ENCODE data around the gene ADGRG2.

ADGRG2 gene

DNA sequence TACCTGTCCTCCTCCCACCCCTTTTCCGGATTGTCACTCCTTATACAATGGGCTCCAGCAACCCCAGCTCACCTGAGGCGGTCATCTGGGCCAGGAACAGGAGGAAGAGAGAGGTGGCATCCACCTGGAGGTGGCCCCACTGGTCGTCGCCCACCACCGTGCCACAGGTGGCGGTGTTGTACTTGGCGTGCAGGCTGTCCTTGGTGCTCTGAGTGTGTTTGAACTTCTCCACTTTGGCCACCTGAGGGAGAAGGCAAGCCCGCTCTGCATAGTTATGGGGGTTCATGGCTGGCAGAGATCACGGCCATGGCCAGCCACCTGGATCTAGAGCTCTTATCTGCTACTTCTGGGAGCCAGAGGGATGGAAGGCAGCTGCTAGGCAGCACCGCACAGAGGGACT is 171.2 kb downstream of the ADGRG2 start:
- no peak for DNase-seq (ENCODE audit: low read depth in 2 of 2)

DNA sequence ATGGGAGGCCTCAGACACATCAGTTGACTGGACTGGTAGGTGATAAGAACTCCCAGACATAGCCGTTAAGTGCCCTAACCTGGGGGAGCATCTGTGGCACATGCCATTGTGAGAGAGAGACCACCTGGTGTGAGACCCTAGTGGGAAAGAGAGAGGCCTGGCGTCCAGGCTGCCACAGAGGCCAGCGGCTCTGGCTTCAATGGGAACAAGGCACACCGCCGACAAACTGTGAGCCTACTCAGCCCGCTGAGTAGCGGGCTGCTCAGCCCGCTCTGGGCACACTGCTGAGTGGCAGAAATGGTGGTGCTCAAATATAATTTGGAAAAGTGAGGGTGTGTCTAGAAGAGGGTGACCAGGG is 172.3 kb downstream of the ADGRG2 start:
- DNase-seq (ENCODE audit: low read depth in 2 of 2): no peak

DNA sequence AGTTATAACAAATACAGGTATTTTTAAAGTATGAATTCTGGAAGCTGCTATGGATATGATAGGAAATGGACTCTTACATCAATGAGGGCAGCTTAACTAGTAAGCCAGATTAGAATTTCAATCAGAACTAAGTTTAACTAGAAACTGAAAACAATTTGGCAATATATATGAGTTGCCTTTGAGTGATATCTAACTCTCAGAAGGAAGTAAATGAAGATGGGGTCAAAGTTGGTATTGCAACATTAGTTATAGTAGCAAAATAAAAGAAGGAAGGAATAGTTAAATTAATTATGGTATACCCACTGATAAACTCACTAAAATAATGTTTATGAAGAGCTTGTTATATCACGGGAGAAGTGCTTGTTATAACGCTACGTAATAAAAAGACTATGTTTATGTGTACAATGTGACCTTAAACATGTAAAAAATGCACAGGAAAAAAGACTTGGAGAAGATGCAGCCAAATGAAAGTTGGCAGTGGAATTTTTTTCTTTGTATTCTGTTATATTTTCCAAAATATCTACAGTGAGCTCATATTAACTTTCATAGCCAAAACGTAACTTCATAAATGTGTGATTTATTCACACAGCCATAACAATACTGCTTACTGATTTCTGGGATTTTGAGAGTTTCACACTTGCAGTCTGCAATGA is 172.9 kb downstream of the ADGRG2 start:
- DNase-seq (ENCODE audit: low read depth in 2 of 2): no peak

DNA sequence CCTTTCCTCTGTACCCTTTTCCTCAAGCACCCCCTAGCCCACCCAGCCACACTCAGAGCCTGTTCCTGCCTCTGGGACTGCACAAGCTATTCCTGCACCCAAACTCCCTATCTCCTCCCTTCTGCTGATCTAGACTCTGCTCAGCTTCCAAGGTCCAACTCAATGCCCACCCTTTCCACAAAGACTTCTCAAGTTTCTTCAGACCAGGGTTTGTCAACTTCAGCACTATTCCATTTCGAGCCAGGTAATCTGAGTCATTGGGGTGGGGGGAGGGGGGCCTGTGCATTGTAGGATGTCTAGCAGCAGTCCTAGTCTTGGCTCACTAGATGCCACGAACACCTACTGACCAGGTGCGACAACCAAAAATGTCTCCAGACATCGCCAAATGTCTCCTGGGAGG is 175.7 kb downstream of the ADGRG2 start:
- DNase-seq (ENCODE audit: low read depth in 2 of 2): no peak

DNA sequence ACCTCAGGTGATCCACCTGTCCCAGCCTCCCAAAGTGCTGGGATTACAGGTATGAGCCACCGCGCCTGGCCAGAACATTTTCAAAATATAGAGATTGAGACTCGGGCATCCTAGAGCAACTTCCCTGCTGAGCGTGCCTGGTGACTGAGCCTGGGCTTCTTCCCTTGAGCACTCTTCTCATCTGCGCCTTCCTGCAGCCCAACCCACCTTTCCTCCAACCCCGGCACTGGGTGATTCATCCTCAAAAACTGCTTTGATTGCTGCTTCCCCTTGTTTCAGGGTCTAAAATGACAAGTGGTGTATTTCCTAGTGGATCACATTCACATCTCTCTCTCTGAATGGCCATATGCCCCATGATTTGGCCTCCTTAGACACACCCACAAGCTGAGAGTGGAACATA is 176.1 kb downstream of the ADGRG2 start:
- DNase-seq (ENCODE audit: low read depth in 2 of 2): no peak

DNA sequence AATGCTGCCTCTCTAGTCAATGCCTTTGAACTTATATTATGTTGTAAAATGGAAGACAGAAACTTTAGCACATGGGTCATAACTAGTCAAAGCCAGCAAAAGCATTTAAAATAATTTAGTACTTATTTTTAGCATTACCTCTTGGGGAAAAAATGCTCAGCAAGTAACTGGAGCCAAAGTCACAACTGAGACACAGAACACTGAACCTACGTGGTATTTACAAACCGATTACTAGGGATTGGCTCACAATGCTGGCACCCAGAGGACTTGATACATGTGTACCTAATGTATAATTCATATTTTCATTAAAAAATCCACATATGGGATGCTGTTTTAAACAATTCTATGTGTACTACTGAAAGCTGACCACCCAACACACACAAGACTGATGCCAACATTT is 176.8 kb downstream of the ADGRG2 start:
- DNase-seq (ENCODE audit: low read depth in 2 of 2): no peak

DNA sequence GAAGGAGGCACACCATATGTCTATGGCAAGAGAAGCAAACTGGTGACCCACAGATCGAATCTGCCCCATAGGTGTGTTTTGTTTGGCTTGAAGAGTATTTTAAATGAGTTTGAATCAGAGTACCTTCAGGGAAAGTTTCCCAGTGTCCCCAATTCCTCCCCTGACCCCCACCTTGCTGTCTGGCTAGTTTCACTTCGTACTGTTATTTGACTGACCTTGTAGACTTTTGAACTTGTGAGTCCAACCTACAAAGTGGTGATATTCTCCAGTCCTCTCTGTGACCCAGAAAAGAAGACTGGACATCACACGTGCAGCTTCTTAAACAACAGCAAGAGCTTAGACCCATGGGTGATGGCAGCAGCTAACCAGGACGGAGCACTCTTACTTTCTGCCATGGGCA is 177.8 kb downstream of the ADGRG2 start:
- no peak for DNase-seq (ENCODE audit: low read depth in 2 of 2)

DNA sequence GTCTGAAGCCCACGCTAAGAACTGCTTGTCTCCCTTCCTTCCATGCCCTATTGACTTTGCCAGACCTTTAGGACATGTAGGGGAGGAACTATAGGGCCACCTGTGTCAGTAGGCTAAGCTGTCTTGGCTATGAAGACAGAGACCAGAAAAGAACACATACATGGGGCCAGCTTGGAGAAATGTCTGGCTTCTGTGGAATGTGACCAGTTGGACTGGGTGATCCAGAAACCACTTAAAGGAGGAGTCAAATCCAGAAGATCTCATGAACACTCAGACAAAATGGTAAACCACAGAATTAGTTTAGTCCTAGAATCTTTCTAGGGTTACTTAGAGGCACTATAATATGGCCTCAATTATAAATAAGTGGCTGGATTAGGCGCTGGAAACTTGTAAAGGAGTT is 180.4 kb downstream of the ADGRG2 start:
- DNase-seq (ENCODE audit: low read depth in 2 of 2): no peak
